ENCODE data around the gene SSX5.
"Not testable (repeated sequence)": the region's sequence is repeated elsewhere in the genome, so short reads cannot be mapped to it uniquely, and the experiment has no call there.

SSX5 gene

DNA sequence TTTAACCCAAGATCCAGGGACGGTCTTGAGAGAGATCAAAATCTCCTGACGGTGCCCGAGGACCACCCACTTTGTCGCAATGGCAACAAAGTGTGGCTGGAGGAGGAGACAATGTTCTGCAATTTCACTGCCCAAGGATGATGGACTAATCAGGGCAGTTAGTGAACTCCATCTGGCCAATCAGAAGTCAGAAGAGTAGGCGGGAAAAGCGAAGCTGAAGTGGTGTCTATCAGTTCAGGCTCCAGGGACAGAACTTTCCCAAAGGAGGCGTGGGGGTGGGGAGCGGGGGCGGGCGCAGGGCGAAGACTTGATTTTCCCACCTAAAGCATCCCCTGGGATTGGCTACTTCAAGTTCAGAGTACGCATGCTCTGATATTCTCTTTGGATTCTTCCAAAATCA, 40.6 kb downstream of the SSX5 start:
- no peak for DNase-seq (ENCODE audit: low read depth)
- H3K4me3 ChIP-seq (ENCODE audit: control insufficient read depth, low read depth, low read length), result no peak overlapping the region
- TF ChIP-seq, protein P1, sequence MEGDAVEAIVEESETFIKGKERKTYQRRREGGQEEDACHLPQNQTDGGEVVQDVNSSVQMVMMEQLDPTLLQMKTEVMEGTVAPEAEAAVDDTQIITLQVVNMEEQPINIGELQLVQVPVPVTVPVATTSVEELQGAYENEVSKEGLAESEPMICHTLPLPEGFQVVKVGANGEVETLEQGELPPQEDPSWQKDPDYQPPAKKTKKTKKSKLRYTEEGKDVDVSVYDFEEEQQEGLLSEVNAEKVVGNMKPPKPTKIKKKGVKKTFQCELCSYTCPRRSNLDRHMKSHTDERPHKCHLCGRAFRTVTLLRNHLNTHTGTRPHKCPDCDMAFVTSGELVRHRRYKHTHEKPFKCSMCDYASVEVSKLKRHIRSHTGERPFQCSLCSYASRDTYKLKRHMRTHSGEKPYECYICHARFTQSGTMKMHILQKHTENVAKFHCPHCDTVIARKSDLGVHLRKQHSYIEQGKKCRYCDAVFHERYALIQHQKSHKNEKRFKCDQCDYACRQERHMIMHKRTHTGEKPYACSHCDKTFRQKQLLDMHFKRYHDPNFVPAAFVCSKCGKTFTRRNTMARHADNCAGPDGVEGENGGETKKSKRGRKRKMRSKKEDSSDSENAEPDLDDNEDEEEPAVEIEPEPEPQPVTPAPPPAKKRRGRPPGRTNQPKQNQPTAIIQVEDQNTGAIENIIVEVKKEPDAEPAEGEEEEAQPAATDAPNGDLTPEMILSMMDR (conservative IDR thresholded peaks at IDR 0.05; ENCODE audit: control insufficient read depth, insufficient read depth, low read depth, low read length), result no peak

DNA sequence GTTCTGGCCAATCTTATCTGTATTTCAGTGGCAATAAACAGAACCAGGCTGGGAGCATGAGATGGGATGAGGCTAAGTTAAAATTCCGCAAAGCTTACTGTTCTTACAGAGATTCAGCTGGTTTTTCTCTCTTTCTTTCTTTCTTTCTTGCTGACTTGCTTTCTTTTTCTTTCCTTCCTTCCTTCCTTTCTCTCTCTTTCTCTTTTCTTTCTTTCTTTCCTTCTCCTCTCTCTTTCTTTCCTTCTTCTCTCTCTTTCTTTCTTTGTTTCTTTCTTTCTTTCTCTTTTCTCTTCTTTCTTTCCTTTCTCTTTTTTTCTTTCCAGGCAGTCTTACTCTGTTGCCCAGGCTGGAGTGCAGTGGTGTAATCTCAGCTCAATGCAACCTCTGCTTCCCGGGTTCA, 41.8 kb downstream of the SSX5 start:
- TF ChIP-seq, protein P1 (conservative IDR thresholded peaks at IDR 0.05; ENCODE audit: control insufficient read depth, insufficient read depth, low read depth, low read length), result no peak
- no peak for DNase-seq (ENCODE audit: low read depth)

DNA sequence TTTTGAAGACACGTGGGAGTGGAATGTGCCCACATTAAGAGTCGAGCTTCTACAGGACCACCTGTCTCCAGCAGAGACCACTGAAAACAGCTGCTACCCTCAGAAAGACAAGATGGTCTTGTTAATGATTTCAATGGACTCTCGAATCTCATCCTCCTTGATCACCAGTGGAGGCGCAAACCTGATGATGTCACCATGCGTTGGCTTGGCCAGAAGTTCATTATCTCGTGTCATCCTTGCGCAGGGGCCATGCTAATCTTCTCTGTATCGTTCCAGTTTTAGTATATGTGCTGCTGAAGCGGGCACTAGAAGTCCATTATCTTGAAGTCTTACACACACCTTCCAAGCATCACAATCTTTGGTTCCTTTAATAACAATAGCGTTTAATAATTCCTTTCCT, 42.8 kb downstream of the SSX5 start:
- no peak for DNase-seq (ENCODE audit: low read depth)
- no peak overlapping the region for H3K4me3 ChIP-seq (ENCODE audit: control insufficient read depth, low read depth, low read length)
- TF ChIP-seq, protein P1 (conservative IDR thresholded peaks at IDR 0.05; ENCODE audit: control insufficient read depth, insufficient read depth, low read depth, low read length), result no peak

More for the DNA sequence above, 41.8 kb downstream of the SSX5 start:
- H3K4me3 ChIP-seq (ENCODE audit: control insufficient read depth, low read depth, low read length), result no peak overlapping the region

DNA sequence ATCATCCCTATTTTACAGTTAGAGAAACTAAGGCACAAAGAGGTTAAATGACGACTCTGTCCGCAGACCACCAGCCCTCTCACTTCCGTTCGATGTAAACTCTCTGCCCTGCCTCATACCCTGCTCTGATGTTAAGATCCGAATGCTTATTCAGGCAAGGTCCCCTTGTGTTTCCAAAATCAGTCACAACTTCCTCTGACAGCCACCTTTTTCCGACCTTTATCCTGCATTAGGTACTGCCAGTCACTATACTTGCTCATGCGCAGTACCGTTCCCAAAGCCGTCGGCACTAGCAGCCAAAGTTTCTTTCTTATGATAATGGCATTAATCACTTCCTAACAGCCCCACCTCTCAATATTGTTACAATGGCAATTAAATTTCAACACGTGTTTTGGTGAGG, 53.9 kb downstream of the SSX5 start:
- DNase-seq (ENCODE audit: low read depth); H3K4me3 ChIP-seq (ENCODE audit: control insufficient read depth, low read depth, low read length): not testable (repeated sequence)

DNA sequence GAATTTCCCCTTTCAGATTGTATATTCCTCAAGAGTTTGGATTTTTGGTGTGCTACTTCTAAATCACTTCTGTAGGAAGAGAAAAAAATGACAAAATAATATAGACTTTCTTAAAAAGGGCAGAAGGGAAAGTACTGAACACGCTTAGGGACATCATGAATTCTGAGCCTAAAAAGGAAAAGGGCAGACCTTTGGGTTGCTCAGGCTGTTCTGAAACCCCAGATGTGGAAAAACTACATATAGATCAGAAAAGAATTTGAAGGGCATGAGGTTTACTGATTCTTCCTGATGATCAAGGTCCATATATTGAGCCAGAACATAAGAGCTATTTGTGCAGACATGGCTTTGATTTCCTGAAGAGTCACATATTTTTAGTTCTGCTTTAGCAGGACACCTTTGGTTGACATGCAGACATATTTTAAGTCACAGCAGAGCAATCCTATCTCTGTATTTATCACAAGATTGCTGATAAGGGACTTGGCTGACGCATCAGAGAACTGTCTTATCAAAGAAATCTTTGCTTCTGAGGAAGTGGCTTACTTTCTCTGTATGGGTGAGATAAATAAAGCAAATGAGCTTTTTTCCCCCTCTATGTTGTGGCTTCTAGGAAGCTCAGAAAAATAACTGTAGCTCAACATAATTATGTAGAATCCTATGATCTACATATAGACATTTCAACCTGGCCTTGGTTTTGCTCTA, 54.6 kb downstream of the SSX5 start:
- H3K4me3 ChIP-seq (ENCODE audit: control insufficient read depth, low read depth, low read length); DNase-seq (ENCODE audit: low read depth): not testable (repeated sequence)

DNA sequence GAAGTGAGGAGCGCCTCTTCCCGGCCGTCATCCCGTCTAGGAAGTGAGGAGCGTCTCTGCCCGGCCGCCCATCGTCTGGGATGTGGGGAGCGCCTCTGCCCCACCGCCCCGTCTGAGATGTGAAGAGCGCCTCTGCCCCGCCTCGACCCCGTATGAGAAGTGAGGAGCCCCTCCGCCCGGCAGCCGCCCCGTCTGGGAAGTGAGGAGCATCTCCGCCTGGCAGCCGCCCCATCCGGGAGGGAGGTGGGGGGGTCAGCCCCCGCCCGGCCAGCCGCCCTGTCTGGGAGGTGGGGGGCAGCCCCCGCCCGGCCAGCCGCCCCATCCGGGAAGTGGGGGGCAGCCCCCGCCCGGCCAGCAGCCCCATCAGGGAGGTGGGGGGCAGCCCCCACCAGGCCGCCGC, 57.5 kb downstream of the SSX5 start:
- not testable (repeated sequence) for DNase-seq (ENCODE audit: low read depth); H3K4me3 ChIP-seq (ENCODE audit: control insufficient read depth, low read depth, low read length)
